Measurements from ENCODE around the gene MAK.

Gene MAK

DNA sequence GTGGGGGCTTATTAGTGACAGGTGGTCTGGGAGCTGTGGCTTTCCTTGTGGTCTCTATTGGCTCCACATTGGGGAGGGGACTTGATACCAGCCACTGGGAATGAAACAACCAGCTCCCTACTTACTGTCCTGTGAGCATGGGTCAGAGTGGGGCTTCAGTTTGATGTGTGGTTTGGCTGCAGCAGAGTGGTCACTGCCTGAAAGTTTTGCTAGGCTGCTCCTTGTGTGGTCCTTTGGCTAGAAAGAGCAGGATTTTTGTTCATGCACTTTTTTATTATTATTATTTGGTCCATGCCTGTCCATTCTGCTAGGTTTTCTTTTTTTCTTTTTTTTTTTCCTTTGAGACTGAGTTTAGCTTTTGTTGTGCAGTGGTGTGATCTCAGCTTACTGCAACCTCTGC is 98.3 kb downstream of the MAK start:
- no peaks in the 10 kb centered on the region for H3K27me3 ChIP-seq (replicated peaks; ENCODE audit: control insufficient read depth, insufficient read depth, low read length)
- TF ChIP-seq, protein P1, sequence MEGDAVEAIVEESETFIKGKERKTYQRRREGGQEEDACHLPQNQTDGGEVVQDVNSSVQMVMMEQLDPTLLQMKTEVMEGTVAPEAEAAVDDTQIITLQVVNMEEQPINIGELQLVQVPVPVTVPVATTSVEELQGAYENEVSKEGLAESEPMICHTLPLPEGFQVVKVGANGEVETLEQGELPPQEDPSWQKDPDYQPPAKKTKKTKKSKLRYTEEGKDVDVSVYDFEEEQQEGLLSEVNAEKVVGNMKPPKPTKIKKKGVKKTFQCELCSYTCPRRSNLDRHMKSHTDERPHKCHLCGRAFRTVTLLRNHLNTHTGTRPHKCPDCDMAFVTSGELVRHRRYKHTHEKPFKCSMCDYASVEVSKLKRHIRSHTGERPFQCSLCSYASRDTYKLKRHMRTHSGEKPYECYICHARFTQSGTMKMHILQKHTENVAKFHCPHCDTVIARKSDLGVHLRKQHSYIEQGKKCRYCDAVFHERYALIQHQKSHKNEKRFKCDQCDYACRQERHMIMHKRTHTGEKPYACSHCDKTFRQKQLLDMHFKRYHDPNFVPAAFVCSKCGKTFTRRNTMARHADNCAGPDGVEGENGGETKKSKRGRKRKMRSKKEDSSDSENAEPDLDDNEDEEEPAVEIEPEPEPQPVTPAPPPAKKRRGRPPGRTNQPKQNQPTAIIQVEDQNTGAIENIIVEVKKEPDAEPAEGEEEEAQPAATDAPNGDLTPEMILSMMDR (IDR thresholded peaks at IDR 0.05; ENCODE audit: insufficient read depth, low read length, poor library complexity, severe bottlenecking): no peak
- H3K36me3 ChIP-seq (ENCODE audit: control insufficient read depth, insufficient read depth, low read length): no peaks in the 10 kb centered on the region
- H3K4me3 ChIP-seq (replicated peaks; ENCODE audit: low read depth, low read length): no peak overlapping the region
- no peak for DNase-seq (ENCODE audit: extremely low read depth, insufficient read length)

DNA sequence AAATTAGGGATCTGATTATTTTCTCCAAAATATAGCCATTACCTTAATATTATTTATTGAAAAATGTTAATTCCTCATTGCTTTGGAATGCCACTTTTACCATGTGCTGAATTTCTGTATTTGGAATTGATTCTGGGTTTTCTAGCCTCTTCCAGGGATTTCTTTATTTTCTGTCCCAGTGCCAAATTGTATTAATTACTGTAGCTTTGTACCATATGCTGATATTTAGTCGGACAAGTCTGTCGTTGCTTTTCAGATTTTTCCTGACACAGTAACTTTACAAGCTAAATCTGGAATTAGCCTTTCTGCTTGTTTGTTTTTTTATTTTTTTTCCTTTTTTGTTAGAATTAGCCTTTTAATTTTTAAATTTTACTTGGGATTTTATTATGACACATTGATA is 101.6 kb downstream of the MAK start:
- DNase-seq (ENCODE audit: extremely low read depth, insufficient read length): no peak
- TF ChIP-seq, protein P1 (IDR thresholded peaks at IDR 0.05; ENCODE audit: insufficient read depth, low read length, poor library complexity, severe bottlenecking): no peak
- Histone ChIP-seq H3K27me3 (replicated peaks; ENCODE audit: control insufficient read depth, insufficient read depth, low read length) (no peaks in the 10 kb centered on the region), H3K36me3 (ENCODE audit: control insufficient read depth, insufficient read depth, low read length) (no peaks in the 10 kb centered on the region), H3K4me3 (replicated peaks; ENCODE audit: low read depth, low read length) (no peak overlapping the region)

DNA sequence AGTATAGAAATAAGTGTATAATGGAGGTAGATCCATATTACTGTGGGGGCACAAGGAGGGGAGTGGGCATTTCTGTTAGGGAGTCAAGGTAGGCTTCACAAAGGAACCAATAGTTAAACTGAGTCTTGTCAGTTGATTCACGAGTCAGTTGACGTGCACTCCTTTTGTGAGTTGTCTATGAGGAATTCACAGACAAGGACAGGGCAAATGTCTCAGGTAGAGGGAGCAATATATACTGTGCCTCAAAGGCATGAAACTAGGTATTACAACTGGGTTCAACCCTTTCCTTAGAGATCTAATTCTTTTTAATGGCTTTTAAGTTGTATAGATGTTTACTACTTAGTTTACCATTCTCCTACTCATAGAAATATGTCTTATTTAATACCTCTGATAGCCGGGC is 104.5 kb downstream of the MAK start:
- DNase-seq (ENCODE audit: extremely low read depth, insufficient read length): no peak
- H3K27me3 ChIP-seq (replicated peaks; ENCODE audit: control insufficient read depth, insufficient read depth, low read length): no peaks in the 10 kb centered on the region

DNA sequence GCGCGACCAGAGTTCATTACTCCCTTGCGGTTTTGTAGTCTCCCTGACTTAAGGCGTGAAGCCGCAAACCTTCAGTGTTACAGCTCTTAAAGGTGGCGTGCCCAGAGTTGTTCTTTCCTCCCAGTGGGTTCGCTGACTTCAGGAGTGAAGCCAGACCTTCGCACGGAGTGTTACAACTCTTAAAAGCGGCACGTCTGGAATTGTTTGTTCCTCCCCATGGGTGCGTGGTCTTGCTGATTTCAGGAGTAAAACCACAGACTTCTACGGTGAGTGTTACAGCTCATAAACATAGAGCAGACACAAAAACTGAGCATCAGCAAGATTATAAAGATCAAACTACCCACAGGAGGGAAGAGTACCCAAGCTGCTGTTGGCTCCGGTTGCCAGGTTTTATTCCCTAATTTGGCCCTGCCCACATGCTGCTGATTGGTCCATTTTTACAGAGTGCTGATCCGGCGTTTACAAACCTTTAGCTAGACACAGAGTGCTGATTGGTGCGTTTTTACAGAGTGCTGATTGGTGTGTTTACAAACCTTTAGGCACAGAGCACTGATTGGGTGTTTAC is 105.1 kb downstream of the MAK start:
- Histone ChIP-seq H3K4me3 (replicated peaks; ENCODE audit: low read depth, low read length) (no peak overlapping the region), H3K27me3 (replicated peaks; ENCODE audit: control insufficient read depth, insufficient read depth, low read length) (no peaks in the 10 kb centered on the region), H3K36me3 (ENCODE audit: control insufficient read depth, insufficient read depth, low read length) (no peaks in the 10 kb centered on the region; the same call in none of the 2 replicates)
- TF ChIP-seq, protein P1 (IDR thresholded peaks at IDR 0.05; ENCODE audit: insufficient read depth, low read length, poor library complexity, severe bottlenecking): no peak
- DNase-seq (ENCODE audit: extremely low read depth, insufficient read length): no peak

More for the DNA sequence above, 104.5 kb downstream of the MAK start:
- no peak overlapping the region for H3K4me3 ChIP-seq (replicated peaks; ENCODE audit: low read depth, low read length)
- no peaks in the 10 kb centered on the region; the same call in none of the 2 replicates for H3K36me3 ChIP-seq (ENCODE audit: control insufficient read depth, insufficient read depth, low read length)
- TF ChIP-seq, protein P1 (IDR thresholded peaks at IDR 0.05; ENCODE audit: insufficient read depth, low read length, poor library complexity, severe bottlenecking): no peak

DNA sequence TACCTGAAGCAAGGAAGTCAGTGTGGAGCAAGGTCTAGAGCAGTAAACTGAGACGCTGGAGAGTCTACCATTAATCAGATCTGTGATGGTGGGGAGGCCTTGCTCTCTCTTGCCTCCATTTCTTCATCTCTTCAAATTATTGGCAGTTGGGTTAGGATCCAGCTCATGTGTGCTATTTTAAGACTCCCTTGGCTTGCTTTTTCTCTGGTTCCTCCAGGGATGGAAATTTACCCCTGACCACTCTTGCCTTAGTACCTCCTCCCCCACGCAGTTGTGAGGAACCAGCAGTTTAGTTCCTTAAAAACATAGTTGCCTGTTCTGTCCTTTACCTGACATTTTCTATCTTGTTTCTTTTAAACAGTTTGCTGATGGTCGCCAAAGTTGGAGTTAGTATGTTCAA is 108.1 kb downstream of the MAK start:
- DNase-seq (ENCODE audit: extremely low read depth, insufficient read length): no peak
- TF ChIP-seq, protein P1 (IDR thresholded peaks at IDR 0.05; ENCODE audit: insufficient read depth, low read length, poor library complexity, severe bottlenecking): no peak
- Histone ChIP-seq H3K27me3 (replicated peaks; ENCODE audit: control insufficient read depth, insufficient read depth, low read length) (no peaks in the 10 kb centered on the region), H3K4me3 (replicated peaks; ENCODE audit: low read depth, low read length) (no peak overlapping the region), H3K36me3 (ENCODE audit: control insufficient read depth, insufficient read depth, low read length) (no peaks in the 10 kb centered on the region; the same call in none of the 2 replicates)

DNA sequence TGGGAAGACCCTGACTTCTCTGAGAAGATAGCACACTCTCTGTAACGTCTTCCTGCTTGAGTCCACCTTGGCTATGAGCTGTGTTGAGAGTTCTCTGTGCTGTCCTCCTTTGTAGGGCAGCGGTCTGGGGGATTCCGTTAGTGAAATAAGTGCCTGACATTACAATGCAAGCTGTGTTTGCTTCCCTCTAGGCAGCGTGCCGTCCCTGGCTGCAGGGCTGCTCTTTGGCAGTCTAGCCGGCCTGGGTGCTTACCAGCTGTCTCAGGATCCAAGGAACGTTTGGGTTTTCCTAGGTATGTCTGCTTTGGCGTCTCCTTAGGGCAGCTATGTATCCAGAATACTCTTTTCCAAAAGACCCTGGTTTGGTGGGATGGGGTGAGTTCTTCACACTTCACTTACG is 112.6 kb downstream of the MAK start:
- H3K36me3 ChIP-seq (ENCODE audit: control insufficient read depth, insufficient read depth, low read length): no peaks in the 10 kb centered on the region; the same call in none of the 2 replicates
- H3K4me3 ChIP-seq (replicated peaks; ENCODE audit: low read depth, low read length): no peak overlapping the region

More for the DNA sequence above, 112.6 kb downstream of the MAK start:
- TF ChIP-seq, protein P1 (IDR thresholded peaks at IDR 0.05; ENCODE audit: insufficient read depth, low read length, poor library complexity, severe bottlenecking): no peak
- no peak for DNase-seq (ENCODE audit: extremely low read depth, insufficient read length)
- no peaks in the 10 kb centered on the region for H3K27me3 ChIP-seq (replicated peaks; ENCODE audit: control insufficient read depth, insufficient read depth, low read length)
